ENCODE results near the gene NAV2. TPM values are rescaled to one million over a fixed set of nuclear protein-coding genes. Genes with fewer than 3 reads are reported as not detected.

The NAV2 gene
- total and polyA plus RNA-seq, 4 experiments from 2014 or later = 1.1 to 6.2 (median 4.2) TPM; not detected in 1

- Mint-ChIP-seq H3K27me3 (no peaks in the 10 kb centered on the region), H3K4me3 (no peak overlapping the region), H3K27ac (no peak overlapping the region), H3K4me1 (no peaks in the 10 kb centered on the region), H3K36me3 (no peaks in the 10 kb centered on the region), H3K9me3 (no peaks in the 10 kb centered on the region)
- no peaks in the 10 kb centered on the region for H3K9me3 ChIP-seq (ENCODE audit: control insufficient read depth in 1 of 2, low read length in 2 of 2)
- POLR2A ChIA-PET (ENCODE audit: partially characterized antibody) = no interaction called here
- no peak overlapping the region for H3K4me3 ChIP-seq (ENCODE audit: low read length in 2 of 2)
- H3K4me1 ChIP-seq (ENCODE audit: insufficient read depth, low read length) = no peaks in the 10 kb centered on the region
- intact Hi-C loops (cut with micrococcal nuclease) = no loop called here
- H3K27ac ChIP-seq (ENCODE audit: low read depth, low read length) = no peak overlapping the region
- H3K27me3 ChIP-seq (ENCODE audit: insufficient read depth, low read length) = no peaks in the 10 kb centered on the region
- DNase-seq = no peak
- CTCF ChIA-PET (ENCODE audit: partially characterized antibody) = no interaction called here
- no peaks in the 10 kb centered on the region for H3K36me3 ChIP-seq (ENCODE audit: insufficient read depth, low read length)
These were observed 352.8 kb downstream of the NAV2 start for GRCh38 chr11:20065406-20065805.

- no peaks in the 10 kb centered on the region for H3K27me3 ChIP-seq (ENCODE audit: insufficient read depth, low read length)
- H3K4me3 ChIP-seq (ENCODE audit: low read length in 2 of 2) = no peak overlapping the region
- no peak for DNase-seq
- no peaks in the 10 kb centered on the region for H3K36me3 ChIP-seq (ENCODE audit: insufficient read depth, low read length)
- H3K4me3 Mint-ChIP-seq = no peak overlapping the region
- CTCF ChIA-PET (ENCODE audit: partially characterized antibody) = no interaction called here
- no peaks in the 10 kb centered on the region for H3K27me3 Mint-ChIP-seq
- no peaks in the 10 kb centered on the region for H3K9me3 ChIP-seq (ENCODE audit: control insufficient read depth in 1 of 2, low read length in 2 of 2)
- POLR2A ChIA-PET (ENCODE audit: partially characterized antibody) = no interaction called here
- H3K27ac Mint-ChIP-seq = no peak overlapping the region
- no peak overlapping the region for H3K27ac ChIP-seq (ENCODE audit: low read depth, low read length)
- H3K9me3 Mint-ChIP-seq = no peaks in the 10 kb centered on the region
- H3K4me1 Mint-ChIP-seq = no peaks in the 10 kb centered on the region
- H3K36me3 Mint-ChIP-seq = no peaks in the 10 kb centered on the region
- intact Hi-C loops (cut with micrococcal nuclease) = no loop called here
- H3K4me1 ChIP-seq (ENCODE audit: insufficient read depth, low read length) = no peaks in the 10 kb centered on the region
These were observed 353.6 kb downstream of the NAV2 start for GRCh38 chr11:20066013-20066782.

GRCh38 chr11:20066783-20067156, 354.1 kb downstream of the NAV2 start:
- CTCF ChIA-PET (ENCODE audit: partially characterized antibody) = no interaction called here
- no peak overlapping the region for H3K4me3 ChIP-seq (ENCODE audit: low read length in 2 of 2)
- DNase-seq = no peak
- no peak overlapping the region for H3K27ac ChIP-seq (ENCODE audit: low read depth, low read length)
- intact Hi-C loops (cut with micrococcal nuclease) = no loop called here
- no peaks in the 10 kb centered on the region for H3K36me3 Mint-ChIP-seq
- no peak overlapping the region for H3K27ac Mint-ChIP-seq
- H3K4me1 Mint-ChIP-seq = no peaks in the 10 kb centered on the region
- H3K27me3 ChIP-seq (ENCODE audit: insufficient read depth, low read length) = no peaks in the 10 kb centered on the region
- H3K4me3 Mint-ChIP-seq = no peak overlapping the region
- no peaks in the 10 kb centered on the region for H3K4me1 ChIP-seq (ENCODE audit: insufficient read depth, low read length)
- no peaks in the 10 kb centered on the region for H3K9me3 Mint-ChIP-seq
- no peaks in the 10 kb centered on the region for H3K36me3 ChIP-seq (ENCODE audit: insufficient read depth, low read length)
- no peaks in the 10 kb centered on the region for H3K27me3 Mint-ChIP-seq
- H3K9me3 ChIP-seq (ENCODE audit: control insufficient read depth in 1 of 2, low read length in 2 of 2) = no peaks in the 10 kb centered on the region
- POLR2A ChIA-PET (ENCODE audit: partially characterized antibody) = no interaction called here

GRCh38 chr11:20067665-20068064, 355.0 kb downstream of the NAV2 start:
- no peak overlapping the region for H3K4me3 Mint-ChIP-seq
- H3K9me3 ChIP-seq (ENCODE audit: control insufficient read depth in 1 of 2, low read length in 2 of 2) = no peaks in the 10 kb centered on the region
- H3K27ac ChIP-seq (ENCODE audit: low read depth, low read length) = no peak overlapping the region
- H3K27ac Mint-ChIP-seq = peak overlapping the region in 1 of 7 donors; percentile 52
- peaks cover 0 to 2% (median 0%) of the 10 kb centered on the region in 8 donors for H3K9me3 Mint-ChIP-seq
- H3K36me3 ChIP-seq (ENCODE audit: insufficient read depth, low read length) = no peaks in the 10 kb centered on the region
- ChIA-PET CTCF (ENCODE audit: partially characterized antibody) (no interaction called here), POLR2A (ENCODE audit: partially characterized antibody) (no interaction called here)
- intact Hi-C loops (cut with micrococcal nuclease) = no loop called here
- no peaks in the 10 kb centered on the region for H3K36me3 Mint-ChIP-seq
- no peaks in the 10 kb centered on the region for H3K4me1 Mint-ChIP-seq
- DNase-seq = no peak
- no peaks in the 10 kb centered on the region for H3K4me1 ChIP-seq (ENCODE audit: insufficient read depth, low read length)
- no peaks in the 10 kb centered on the region for H3K27me3 Mint-ChIP-seq
- no peaks in the 10 kb centered on the region for H3K27me3 ChIP-seq (ENCODE audit: insufficient read depth, low read length)
- H3K4me3 ChIP-seq (ENCODE audit: low read length in 2 of 2) = no peak overlapping the region

GRCh38 chr11:20068691-20069090, 356.1 kb downstream of the NAV2 start:
- no peaks in the 10 kb centered on the region for H3K4me1 Mint-ChIP-seq
- peaks cover under 1 to 1% of the 10 kb centered on the region in 2 donors for H3K27me3 Mint-ChIP-seq
- H3K36me3 Mint-ChIP-seq = no peaks in the 10 kb centered on the region
- H3K36me3 ChIP-seq (ENCODE audit: insufficient read depth, low read length) = no peaks in the 10 kb centered on the region
- H3K9me3 Mint-ChIP-seq = peaks cover 0 to 2% (median 0%) of the 10 kb centered on the region in 8 donors
- ChIA-PET CTCF (ENCODE audit: partially characterized antibody) (no interaction called here), POLR2A (ENCODE audit: partially characterized antibody) (no interaction called here)
- H3K4me3 ChIP-seq (ENCODE audit: low read length in 2 of 2) = no peak overlapping the region
- intact Hi-C loops (cut with micrococcal nuclease) = no loop called here
- DNase-seq = no peak
- no peaks in the 10 kb centered on the region for H3K27me3 ChIP-seq (ENCODE audit: insufficient read depth, low read length)
- no peak overlapping the region for H3K27ac Mint-ChIP-seq
- H3K9me3 ChIP-seq (ENCODE audit: control insufficient read depth in 1 of 2, low read length in 2 of 2) = no peaks in the 10 kb centered on the region
- H3K27ac ChIP-seq (ENCODE audit: low read depth, low read length) = no peak overlapping the region
- H3K4me3 Mint-ChIP-seq = no peak overlapping the region
- no peaks in the 10 kb centered on the region for H3K4me1 ChIP-seq (ENCODE audit: insufficient read depth, low read length)

- H3K4me1 Mint-ChIP-seq = no peaks in the 10 kb centered on the region
- H3K36me3 ChIP-seq (ENCODE audit: insufficient read depth, low read length) = no peaks in the 10 kb centered on the region
- H3K27ac Mint-ChIP-seq = no peak overlapping the region
- H3K9me3 Mint-ChIP-seq = peaks cover 0 to 3% (median 0%) of the 10 kb centered on the region in 8 donors
- no peaks in the 10 kb centered on the region for H3K36me3 Mint-ChIP-seq
- no peaks in the 10 kb centered on the region for H3K4me1 ChIP-seq (ENCODE audit: insufficient read depth, low read length)
- intact Hi-C loops (cut with micrococcal nuclease) = no loop called here
- ChIA-PET CTCF (ENCODE audit: partially characterized antibody) (no interaction called here), POLR2A (ENCODE audit: partially characterized antibody) (no interaction called here)
- DNase-seq = no peak
- no peaks in the 10 kb centered on the region for H3K9me3 ChIP-seq (ENCODE audit: control insufficient read depth in 1 of 2, low read length in 2 of 2)
- no peaks in the 10 kb centered on the region for H3K27me3 ChIP-seq (ENCODE audit: insufficient read depth, low read length)
- H3K27ac ChIP-seq (ENCODE audit: low read depth, low read length) = no peak overlapping the region
- peaks cover 1 to 5% of the 10 kb centered on the region in 2 donors for H3K27me3 Mint-ChIP-seq
- no peak overlapping the region for H3K4me3 Mint-ChIP-seq
- no peak overlapping the region for H3K4me3 ChIP-seq (ENCODE audit: low read length in 2 of 2)
These were observed 357.8 kb downstream of the NAV2 start for GRCh38 chr11:20070459-20070858.

- ChIA-PET CTCF (ENCODE audit: partially characterized antibody) (no interaction called here), POLR2A (ENCODE audit: partially characterized antibody) (no interaction called here)
- no peaks in the 10 kb centered on the region for H3K4me1 ChIP-seq (ENCODE audit: insufficient read depth, low read length)
- no peaks in the 10 kb centered on the region for H3K36me3 ChIP-seq (ENCODE audit: insufficient read depth, low read length)
- peaks cover 0 to 3% (median 0%) of the 10 kb centered on the region in 8 donors for H3K9me3 Mint-ChIP-seq
- H3K27ac Mint-ChIP-seq = peak overlapping the region in 1 of 7 donors; percentile 49
- no peaks in the 10 kb centered on the region for H3K4me1 Mint-ChIP-seq
- H3K9me3 ChIP-seq (ENCODE audit: control insufficient read depth in 1 of 2, low read length in 2 of 2) = no peaks in the 10 kb centered on the region
- DNase-seq = no peak
- H3K4me3 Mint-ChIP-seq = no peak overlapping the region
- no peaks in the 10 kb centered on the region for H3K27me3 ChIP-seq (ENCODE audit: insufficient read depth, low read length)
- H3K27me3 Mint-ChIP-seq = peaks cover 1 to 5% of the 10 kb centered on the region in 2 donors
- intact Hi-C loops (cut with micrococcal nuclease) = no loop called here
- peaks cover 2 to 3% of the 10 kb centered on the region in 2 donors for H3K36me3 Mint-ChIP-seq
- no peak overlapping the region for H3K27ac ChIP-seq (ENCODE audit: low read depth, low read length)
- no peak overlapping the region for H3K4me3 ChIP-seq (ENCODE audit: low read length in 2 of 2)
These were observed 363.0 kb downstream of the NAV2 start for GRCh38 chr11:20075627-20076026.

Measured in CD4-positive, alpha-beta memory T cell (primary cell).